ENCODE data around the gene STYXL1.

- TF ChIP-seq REST (IDR thresholded peaks at IDR 0.05; ENCODE audit: low read depth) (no peak), TAF1 (IDR thresholded peaks at IDR 0.05; ENCODE audit: low read depth) (no peak), RAD21 (IDR thresholded peaks at IDR 0.05; ENCODE audit: low read depth) (no peak), EGR1 (IDR thresholded peaks at IDR 0.05) (no peak), NFIC (IDR thresholded peaks at IDR 0.05) (no peak), FOXM1 (IDR thresholded peaks at IDR 0.05; ENCODE audit: borderline replicate concordance, low read depth) (no peak), EP300 (IDR thresholded peaks at IDR 0.05; ENCODE audit: borderline replicate concordance) (no peak), CREB1 (IDR thresholded peaks at IDR 0.05; ENCODE audit: low read depth) (no peak), CEBPB (IDR thresholded peaks at IDR 0.05) (no peak)
- TF ChIP-seq, protein P1, sequence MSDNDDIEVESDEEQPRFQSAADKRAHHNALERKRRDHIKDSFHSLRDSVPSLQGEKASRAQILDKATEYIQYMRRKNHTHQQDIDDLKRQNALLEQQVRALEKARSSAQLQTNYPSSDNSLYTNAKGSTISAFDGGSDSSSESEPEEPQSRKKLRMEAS (IDR thresholded peaks at IDR 0.05) = no peak
Observed at GRCh38 chr7:76076995-76077394, 29.2 kb upstream of the STYXL1 start.
